ENCODE data around the gene GSTT2. TPM values are rescaled to one million over a fixed set of nuclear protein-coding genes. Genes with fewer than 3 reads are reported as not detected.

Gene GSTT2
- total RNA-seq: not detected in 2 replicates

DNA sequence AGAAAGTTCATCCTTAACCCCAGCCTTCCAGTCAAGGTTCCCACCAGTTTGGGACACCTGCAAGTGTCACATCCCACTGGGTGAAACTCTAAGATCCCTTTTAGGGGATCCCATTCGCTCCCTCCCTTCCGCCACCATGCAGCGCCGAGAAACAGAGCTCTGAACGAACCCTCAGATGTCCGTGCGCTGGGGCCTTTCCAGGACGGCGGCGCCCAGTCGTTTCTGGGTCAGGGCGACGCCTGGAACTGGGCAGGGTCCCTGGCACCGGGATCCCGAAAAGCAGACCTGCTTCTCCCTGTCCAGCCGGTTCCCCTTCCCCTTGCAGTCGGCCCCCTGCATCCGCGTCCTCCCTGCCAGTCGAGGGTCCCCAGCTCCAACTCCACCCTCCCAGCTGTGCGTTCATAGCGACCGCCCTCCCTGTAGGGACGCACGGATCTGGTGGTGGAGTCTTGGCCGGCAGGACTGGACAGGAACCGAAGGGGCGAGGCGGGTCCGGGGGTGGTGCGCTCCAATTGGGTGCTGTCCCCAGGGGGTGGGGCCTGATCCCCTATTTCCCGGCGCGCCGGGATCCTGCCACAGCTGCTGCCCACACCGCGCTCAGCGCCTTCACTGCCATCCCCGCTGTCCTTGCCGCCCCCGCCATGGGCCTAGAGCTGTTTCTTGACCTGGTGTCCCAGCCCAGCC is at the start of gene GSTT2:
Gene GSTT2, plus strand, starts transcription at position 578 of the 684 bp plus-strand sequence.

DNA sequence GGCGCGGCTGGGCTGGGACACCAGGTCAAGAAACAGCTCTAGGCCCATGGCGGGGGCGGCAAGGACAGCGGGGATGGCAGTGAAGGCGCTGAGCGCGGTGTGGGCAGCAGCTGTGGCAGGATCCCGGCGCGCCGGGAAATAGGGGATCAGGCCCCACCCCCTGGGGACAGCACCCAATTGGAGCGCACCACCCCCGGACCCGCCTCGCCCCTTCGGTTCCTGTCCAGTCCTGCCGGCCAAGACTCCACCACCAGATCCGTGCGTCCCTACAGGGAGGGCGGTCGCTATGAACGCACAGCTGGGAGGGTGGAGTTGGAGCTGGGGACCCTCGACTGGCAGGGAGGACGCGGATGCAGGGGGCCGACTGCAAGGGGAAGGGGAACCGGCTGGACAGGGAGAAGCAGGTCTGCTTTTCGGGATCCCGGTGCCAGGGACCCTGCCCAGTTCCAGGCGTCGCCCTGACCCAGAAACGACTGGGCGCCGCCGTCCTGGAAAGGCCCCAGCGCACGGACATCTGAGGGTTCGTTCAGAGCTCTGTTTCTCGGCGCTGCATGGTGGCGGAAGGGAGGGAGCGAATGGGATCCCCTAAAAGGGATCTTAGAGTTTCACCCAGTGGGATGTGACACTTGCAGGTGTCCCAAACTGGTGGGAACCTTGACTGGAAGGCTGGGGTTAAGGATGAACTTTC is 18.7 kb upstream of the GSTT2 start, which contains the start of gene GSTT2B:
Gene GSTT2B, minus strand, starts transcription at position 112 of the 688 bp plus-strand sequence. Its CDS starts 64 bp downstream, at position 48.

DNA sequence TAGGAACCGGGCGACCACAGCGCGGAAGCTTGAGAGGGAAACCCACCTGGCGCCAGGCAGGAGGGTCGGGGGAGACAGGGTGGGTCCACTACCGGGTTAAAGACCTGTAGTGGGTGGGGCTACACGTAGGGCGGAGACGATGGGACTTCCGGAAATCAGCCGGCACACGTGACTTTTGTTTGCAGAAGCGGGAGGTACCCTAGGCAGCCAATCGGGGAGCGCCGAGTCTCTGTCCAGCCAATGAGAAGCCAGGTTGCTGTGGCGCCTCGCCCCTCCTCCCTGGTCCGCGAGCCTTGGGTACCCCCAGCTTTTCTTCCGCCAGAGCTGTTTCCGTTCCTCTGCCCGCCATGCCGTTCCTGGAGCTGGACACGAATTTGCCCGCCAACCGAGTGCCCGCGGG is 13.4 kb upstream of the GSTT2 start, which contains the start of gene DDTL:
Gene DDTL, plus strand, starts transcription at position 321 of the 400 bp plus-strand sequence. Its CDS starts 27 bp downstream, at position 348.

DNA sequence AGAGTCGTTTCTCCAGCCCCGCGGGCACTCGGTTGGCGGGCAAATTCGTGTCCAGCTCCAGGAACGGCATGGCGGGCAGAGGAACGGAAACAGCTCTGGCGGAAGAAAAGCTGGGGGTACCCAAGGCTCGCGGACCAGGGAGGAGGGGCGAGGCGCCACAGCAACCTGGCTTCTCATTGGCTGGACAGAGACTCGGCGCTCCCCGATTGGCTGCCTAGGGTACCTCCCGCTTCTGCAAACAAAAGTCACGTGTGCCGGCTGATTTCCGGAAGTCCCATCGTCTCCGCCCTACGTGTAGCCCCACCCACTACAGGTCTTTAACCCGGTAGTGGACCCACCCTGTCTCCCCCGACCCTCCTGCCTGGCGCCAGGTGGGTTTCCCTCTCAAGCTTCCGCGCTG is 5.6 kb upstream of the GSTT2 start, which contains the start of gene DDT:
Gene DDT, minus strand, starts transcription at position 97 of the 400 bp plus-strand sequence. Its CDS starts 27 bp downstream, at position 70.

DNA sequence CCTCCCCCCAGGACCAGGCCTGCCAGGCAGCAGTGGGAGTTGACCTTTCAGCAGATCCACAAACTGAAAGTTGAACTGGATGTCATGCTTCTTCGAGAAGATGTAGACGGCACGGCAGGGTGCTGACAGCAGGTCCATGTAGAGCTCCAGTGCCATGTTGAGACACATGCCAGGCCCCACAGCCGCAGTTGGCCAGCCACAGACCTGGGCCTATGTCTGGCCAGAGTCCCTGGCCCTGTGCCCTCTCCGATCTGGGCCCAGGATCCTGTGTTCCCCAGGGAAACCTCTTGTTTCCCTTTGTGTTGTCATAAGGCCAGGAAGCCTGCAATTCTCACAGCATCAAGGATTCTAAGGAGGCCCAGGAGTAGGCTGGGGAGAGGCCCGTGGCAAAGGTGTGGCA is 25.3 kb downstream of the GSTT2 start, which contains the start of gene GSTT4:
Gene GSTT4, minus strand, starts transcription at position 253 of the 400 bp plus-strand sequence. Its CDS starts 97 bp downstream, at position 156.

Other genes starting within 250 kb of the GSTT2 start
- 4.9 and 5.0 TPM in 2 replicates for gene ZNF70, start 229.0 kb upstream of the GSTT2 start, total RNA-seq
- not detected in 2 replicates for gene VPREB3, start 225.7 kb upstream of the GSTT2 start, total RNA-seq
- not detected in 2 replicates for gene C22orf15, start 217.1 kb upstream of the GSTT2 start, total RNA-seq
- 0.36 and 1.1 TPM in 2 replicates for gene CHCHD10, start 212.2 kb upstream of the GSTT2 start, total RNA-seq
- 2.0 and 6.8 TPM in 2 replicates for gene MMP11, start 207.3 kb upstream of the GSTT2 start, total RNA-seq
- 72.4 and 83.8 TPM in 2 replicates for gene SMARCB1, start 193.2 kb upstream of the GSTT2 start, total RNA-seq
- under 0.01 and 0.16 TPM in 2 replicates for gene DERL3, start 141.1 kb upstream of the GSTT2 start, total RNA-seq
- 4.3 and 11.3 TPM in 2 replicates for gene SLC2A11, start 122.3 kb upstream of the GSTT2 start, total RNA-seq
- 833 and 861 TPM in 2 replicates for gene MIF, start 85.8 kb upstream of the GSTT2 start, total RNA-seq
- gene GSTT2B, start 18.9 kb upstream of the GSTT2 start, total RNA-seq: 0.97 and 1.4 TPM in 2 replicates
- gene DDTL, start 13.2 kb upstream of the GSTT2 start, total RNA-seq: 0.16 TPM in 1 of 2 replicates, not detected in the other
- 129 and 180 TPM in 2 replicates for gene DDT, start 5.7 kb upstream of the GSTT2 start, total RNA-seq
- gene GSTT4, start 25.3 kb downstream of the GSTT2 start, total RNA-seq: not detected in 2 replicates
- gene CABIN1, start 31.2 kb downstream of the GSTT2 start, total RNA-seq: 20.9 and 28.5 TPM in 2 replicates
- 25.3 and 54.0 TPM in 2 replicates for gene SUSD2, start 201.4 kb downstream of the GSTT2 start, total RNA-seq

Measured in cardiac atrium fibroblast (primary cell).